LNCAP (cell line): Measurements from ENCODE around the gene DPEP2.
A peak's percentile ranks its signal among the peaks of the same experiment; 100 is the strongest.

Experiments used
- TF ChIP-seq, protein P1 (sequence below): fragments of 450-650 bp; IDR thresholded peaks from 2 replicates; pipeline ENCODE4 v1.5.1; 2017; ENCODE audit warnings: mild to moderate bottlenecking

DPEP2 gene

DNA sequence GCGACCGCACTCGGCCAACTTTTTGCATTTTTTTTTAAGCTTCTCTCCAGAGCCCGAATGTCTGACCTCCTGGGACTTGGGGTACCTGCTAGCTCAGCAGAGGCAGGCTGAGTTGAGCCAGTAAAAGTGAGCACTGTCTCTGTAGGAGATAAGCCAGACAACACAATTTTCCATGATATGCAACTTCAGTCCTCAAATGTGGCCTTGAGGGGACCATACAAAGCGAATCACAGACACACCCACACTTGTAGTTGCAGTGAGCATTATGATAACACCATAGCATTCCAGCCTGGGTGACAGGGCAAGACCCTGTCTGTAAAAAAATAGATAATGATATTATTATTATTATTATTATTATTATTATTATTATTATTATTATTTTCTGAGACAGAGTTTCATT, 2.6 kb downstream of the DPEP2 start:
- TF ChIP-seq, protein P1, sequence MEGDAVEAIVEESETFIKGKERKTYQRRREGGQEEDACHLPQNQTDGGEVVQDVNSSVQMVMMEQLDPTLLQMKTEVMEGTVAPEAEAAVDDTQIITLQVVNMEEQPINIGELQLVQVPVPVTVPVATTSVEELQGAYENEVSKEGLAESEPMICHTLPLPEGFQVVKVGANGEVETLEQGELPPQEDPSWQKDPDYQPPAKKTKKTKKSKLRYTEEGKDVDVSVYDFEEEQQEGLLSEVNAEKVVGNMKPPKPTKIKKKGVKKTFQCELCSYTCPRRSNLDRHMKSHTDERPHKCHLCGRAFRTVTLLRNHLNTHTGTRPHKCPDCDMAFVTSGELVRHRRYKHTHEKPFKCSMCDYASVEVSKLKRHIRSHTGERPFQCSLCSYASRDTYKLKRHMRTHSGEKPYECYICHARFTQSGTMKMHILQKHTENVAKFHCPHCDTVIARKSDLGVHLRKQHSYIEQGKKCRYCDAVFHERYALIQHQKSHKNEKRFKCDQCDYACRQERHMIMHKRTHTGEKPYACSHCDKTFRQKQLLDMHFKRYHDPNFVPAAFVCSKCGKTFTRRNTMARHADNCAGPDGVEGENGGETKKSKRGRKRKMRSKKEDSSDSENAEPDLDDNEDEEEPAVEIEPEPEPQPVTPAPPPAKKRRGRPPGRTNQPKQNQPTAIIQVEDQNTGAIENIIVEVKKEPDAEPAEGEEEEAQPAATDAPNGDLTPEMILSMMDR, result no peak

DNA sequence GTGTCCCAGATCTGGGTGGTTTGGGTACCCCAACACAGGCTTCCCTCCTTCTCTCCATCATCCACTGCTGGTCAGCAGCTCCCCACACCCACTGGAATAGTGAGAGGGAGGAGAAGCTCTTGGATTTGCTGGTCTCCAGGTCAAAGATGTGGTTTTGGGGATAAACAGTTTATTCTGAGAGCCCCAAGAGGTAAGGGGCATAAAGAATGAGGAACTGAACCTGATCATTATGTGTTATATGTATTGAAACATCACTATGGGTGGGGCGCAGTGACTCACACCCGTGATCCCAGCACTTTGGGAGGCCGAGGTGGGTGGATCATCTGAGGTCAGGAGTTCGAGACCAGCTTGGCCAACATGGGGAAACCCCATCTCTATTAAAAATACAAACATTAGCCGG, 3.9 kb downstream of the DPEP2 start:
- TF ChIP-seq, protein P1, result no peak

DNA sequence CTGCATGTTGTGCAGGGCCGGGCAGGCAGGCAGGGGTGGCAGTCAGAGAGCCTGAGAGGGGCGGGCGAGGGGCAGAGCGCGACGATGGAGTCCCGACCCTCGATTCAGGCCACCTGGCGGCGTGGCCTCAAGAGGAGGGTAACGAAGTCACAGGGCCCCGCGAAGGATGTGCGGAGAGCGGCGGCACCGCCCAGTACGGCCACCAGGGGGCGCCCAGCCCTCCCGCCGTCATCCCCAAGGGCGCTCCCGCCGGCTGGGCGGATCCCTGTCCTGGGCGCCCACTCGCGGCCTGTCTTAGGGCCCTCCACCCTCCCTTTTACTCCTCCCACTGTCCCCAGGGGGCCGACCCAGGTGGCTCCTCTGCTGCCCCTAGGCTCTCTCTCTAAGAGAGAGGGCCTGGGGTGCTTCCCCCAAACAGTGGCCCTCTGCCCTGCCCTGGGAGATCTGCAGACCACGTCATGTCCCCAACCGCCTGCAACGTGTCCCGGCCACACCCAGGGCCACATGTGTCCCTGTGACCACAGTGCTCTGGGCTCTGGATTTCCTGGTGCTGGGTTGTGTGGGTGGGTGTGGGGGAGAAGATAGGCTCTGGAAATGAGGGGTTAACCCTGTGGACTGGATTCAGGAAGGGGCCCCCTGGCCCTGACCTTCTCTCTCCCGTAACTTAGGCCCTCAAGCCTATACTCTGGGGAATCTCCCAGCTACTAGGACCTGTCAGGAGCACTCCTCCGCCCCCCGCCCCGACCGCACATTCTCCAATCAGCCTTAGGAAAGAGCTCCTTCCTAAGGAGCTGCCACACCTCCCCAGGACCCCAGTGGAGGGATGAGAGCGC, 5.9 kb downstream of the DPEP2 start:
- TF ChIP-seq, protein P1, result peak; percentile 98

DNA sequence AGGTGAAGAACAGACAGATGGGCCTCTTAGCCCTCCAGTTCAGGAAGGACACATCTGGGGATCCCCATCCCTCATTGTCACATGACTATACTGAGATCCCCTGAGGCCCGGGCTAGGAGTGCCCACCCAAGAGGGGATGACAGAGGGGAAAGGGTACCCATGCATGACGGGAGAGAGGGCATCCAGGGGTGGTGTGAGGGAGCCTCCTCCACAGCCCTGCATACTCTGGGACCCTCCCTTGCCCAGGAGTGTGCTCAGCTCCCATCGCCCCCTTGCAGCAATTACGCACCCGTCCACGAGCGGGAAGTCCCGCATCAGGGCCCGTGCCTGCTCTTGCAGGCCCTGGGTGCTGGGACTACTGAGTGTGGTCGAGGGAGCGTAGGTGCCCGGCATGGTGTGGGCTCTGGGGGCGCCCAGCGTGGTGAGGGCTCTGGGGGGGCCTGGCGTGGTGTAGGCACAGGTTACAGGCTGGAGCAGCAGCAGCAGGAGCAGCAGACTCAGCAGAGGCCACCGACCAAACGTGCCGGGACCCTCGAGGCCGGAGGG, 6.5 kb downstream of the DPEP2 start:
- TF ChIP-seq, protein P1, result no peak

DNA sequence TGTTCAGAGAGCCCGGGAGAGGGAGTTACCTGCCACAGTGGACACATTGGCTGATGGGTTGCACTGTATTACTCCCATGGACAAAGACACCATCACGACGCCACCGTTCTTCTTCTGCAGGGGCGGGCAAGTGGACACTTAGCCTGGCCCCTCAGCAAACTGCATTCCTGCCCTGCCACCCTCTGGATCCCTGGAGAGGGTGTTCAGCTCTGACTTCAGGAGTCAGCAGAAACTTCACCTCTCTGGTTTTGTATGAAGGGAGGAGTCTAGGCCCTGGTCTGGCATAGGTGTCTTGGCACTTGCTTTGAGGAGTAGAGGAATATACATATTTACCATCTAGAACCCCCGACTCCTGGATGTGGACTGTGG, 9.3 kb downstream of the DPEP2 start:
- TF ChIP-seq, protein P1, result no peak

DNA sequence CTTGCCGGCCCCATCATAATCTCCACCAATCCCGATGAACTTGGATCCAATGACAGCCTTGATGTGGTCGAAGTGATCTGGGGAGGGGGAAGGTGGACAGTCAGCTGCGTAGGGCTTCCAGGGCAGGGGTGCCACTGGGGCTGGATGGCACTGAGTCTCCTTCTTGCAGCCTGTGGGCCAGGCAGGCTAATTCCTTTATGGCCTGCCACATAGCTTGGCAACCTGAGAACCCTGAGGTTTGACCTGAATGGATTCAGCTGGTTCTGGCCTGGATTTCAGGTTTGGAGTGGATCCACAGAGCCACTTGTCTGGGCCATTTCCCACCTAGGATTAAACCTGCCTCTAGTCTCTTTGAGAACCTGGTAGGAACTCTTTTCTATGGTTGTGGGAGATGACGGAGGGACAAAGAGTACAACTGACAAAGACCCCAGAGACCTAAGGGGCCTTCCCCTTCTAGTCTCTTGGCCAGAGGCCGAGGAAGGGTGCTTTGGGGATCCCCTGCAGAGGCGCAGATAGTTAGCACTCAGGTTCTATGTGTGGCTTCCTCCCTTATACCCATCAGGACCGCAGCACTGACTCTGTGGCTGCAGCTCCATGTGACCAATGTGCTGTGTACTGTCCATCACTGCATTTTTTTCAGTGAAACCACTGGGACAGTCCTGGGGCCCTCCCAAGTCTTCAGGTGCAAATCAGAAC, 9.8 kb downstream of the DPEP2 start:
- TF ChIP-seq, protein P1, result no peak

DNA sequence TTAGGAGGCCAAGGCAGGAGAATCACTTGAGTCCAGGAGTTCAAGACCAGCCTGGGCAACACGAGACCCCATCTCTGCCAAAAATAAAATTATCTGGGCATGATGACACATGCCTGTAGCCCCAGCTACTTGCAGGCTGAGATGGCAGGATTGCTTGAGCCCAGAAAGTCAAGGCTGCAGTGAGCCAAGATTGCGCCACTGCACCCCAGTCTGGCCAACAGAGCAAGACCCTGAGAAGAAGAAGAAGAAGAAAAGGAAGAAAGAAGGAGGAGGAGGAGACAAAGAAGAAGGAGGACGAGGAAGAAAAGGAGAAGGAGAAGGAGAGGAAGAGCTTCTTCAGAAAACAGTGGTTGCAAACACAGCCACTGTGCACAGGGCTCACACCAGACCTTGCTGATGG, 10.6 kb downstream of the DPEP2 start:
- TF ChIP-seq, protein P1, result no peak
